ENCODE data around the gene ZNF486.

DNA sequence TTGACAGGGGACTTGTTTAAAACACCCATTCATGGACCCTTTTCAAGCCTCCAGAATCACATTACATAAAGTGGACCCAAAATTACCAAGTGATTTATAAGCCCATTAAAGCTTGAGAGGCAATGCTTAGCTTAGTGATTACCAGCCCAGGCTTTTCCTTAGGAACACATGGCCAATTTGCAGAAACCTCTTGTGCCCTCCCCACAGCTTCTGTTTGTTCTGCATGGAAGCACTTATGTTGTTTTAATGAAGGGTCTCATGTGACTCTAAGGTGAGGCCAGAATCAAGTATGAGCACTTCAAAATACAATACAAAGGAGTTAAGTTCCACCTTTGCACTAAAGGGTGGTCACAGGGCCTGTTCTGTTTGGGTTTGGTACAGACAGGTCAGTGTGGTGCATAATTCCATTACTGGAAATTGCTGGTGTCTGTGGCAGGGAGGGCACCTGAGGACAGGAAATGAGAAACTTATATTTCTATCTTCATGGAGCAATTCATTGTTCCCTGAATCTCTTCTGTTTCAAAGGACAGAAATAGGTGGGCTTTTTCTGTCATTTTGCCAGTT lies 15.3 kb downstream of the ZNF486 start:
- TF ChIP-seq POLR2AphosphoS5 (IDR thresholded peaks at IDR 0.05; ENCODE audit: low read depth, low read length) (no peak), SIN3A (IDR thresholded peaks at IDR 0.05; ENCODE audit: borderline replicate concordance, insufficient read depth, low read length) (no peak), TAF1 (IDR thresholded peaks at IDR 0.05; ENCODE audit: borderline replicate concordance, insufficient read depth, low read length) (no peak), FOXP2 (optimal IDR thresholded peaks at IDR 0.05; ENCODE audit: borderline replicate concordance, extremely low read depth, extremely low read length, insufficient read depth) (no peak)
- TF ChIP-seq, protein P1, sequence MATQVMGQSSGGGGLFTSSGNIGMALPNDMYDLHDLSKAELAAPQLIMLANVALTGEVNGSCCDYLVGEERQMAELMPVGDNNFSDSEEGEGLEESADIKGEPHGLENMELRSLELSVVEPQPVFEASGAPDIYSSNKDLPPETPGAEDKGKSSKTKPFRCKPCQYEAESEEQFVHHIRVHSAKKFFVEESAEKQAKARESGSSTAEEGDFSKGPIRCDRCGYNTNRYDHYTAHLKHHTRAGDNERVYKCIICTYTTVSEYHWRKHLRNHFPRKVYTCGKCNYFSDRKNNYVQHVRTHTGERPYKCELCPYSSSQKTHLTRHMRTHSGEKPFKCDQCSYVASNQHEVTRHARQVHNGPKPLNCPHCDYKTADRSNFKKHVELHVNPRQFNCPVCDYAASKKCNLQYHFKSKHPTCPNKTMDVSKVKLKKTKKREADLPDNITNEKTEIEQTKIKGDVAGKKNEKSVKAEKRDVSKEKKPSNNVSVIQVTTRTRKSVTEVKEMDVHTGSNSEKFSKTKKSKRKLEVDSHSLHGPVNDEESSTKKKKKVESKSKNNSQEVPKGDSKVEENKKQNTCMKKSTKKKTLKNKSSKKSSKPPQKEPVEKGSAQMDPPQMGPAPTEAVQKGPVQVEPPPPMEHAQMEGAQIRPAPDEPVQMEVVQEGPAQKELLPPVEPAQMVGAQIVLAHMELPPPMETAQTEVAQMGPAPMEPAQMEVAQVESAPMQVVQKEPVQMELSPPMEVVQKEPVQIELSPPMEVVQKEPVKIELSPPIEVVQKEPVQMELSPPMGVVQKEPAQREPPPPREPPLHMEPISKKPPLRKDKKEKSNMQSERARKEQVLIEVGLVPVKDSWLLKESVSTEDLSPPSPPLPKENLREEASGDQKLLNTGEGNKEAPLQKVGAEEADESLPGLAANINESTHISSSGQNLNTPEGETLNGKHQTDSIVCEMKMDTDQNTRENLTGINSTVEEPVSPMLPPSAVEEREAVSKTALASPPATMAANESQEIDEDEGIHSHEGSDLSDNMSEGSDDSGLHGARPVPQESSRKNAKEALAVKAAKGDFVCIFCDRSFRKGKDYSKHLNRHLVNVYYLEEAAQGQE (IDR thresholded peaks at IDR 0.05; ENCODE audit: insufficient read depth in 1 of 2, low read depth in 2 of 2, low read length in 2 of 2), result no peak
